GM12864 (cell line): Measurements from ENCODE around the gene WDR45B.

ENCODE experiments used
- DNase-seq: peaks from one replicate; pipeline ENCODE4 v3.0.0-alpha.2; 2011; ENCODE audit warnings: low read depth
- H3K4me3 ChIP-seq: 2 replicates; pipeline ENCODE4 v1.5.1; 2011; ENCODE audit warnings: mild to moderate bottlenecking, low read depth, low read length, control low read depth
- CTCF ChIP-seq: IDR thresholded peaks from 2 replicates; pipeline ENCODE4 v1.5.1; 2011; ENCODE audit warnings: low read depth, mild to moderate bottlenecking, moderate library complexity, low read length, control low read depth, inconsistent platforms; ENCODE audit errors: missing control alignments

The WDR45B gene

DNA sequence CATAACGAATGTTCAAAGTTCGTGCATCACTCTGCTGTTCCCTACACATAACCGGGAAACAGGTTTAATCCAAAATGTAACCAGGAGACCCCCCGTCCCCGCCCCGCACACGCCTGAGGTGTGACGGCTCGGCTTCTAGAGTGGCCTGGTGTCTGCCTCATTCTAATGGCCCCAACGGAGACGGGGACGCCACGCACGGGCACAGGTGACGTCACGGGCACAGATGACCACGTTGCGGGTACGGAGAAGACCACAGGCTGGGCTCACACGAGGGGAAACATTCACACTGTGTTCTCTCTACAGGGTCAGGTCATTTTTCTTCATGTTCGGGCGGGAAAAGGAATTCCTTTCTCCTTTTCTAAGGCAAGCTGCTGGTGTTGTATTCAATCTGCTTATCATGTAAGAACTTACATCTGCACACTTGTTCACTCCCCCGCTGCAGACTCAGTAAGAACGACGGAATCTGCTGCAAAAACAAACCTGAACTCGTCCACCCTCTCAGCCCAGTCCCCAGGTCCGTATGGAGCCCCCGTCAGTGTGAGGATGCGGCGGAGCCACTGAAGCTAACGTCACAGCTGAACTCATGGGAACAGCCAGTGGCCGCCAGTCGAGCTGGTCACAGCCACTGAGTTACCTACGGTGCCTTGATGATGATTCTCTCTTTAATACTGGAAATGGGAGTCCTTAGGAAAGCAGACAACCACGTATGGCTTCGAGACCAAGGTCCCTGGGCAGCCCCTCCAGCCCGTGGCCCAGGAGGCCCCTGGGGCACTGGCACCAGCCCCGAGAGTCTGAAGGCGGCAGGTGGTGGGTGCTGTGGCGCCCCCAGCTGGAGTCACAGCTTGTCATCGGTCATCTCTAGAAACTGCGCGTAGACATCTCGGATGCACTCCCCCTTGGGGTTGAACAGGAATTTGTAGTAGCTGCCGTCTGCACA lies 32.9 kb downstream of the WDR45B start:
- no peak for TF ChIP-seq CTCF
- H3K4me3 ChIP-seq = no peak overlapping the region
- DNase-seq = no peak

GRCh38 chr17:82614095-82614631 lies 34.1 kb downstream of the WDR45B start:
- DNase-seq = no peak
- H3K4me3 ChIP-seq = no peak overlapping the region
- TF ChIP-seq CTCF = no peak

- DNase-seq = no peak
- H3K4me3 ChIP-seq = no peak overlapping the region
- no peak for TF ChIP-seq CTCF
Measured at GRCh38 chr17:82613283-82614094, 34.8 kb downstream of the WDR45B start.

- TF ChIP-seq CTCF = no peak
- DNase-seq = no peak
- no peak overlapping the region for H3K4me3 ChIP-seq
Measured at GRCh38 chr17:82611140-82612058, 36.8 kb downstream of the WDR45B start.

DNA sequence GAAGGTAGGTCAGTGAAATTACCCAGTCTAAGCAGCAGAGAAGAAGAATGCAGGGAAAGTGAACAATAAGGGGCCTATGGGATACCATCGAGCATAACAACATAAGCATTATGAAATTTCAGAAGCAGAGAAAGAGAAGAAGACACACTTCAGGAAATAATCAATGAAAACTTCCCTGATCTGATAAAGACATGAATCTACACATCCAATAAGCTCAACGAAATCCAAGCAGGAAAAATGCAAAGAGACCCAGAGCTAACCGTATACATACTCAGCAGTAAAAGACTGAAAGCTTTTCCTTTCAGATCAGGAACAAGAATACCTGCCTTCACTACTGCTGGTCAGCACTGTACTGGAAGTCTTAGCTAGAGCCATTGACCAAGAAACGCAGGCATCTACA lies 38.6 kb downstream of the WDR45B start:
- H3K4me3 ChIP-seq = no peak overlapping the region
- TF ChIP-seq CTCF = no peak
- DNase-seq = no peak

GRCh38 chr17:82608816-82609215 lies 39.4 kb downstream of the WDR45B start:
- TF ChIP-seq CTCF = no peak
- DNase-seq = no peak
- H3K4me3 ChIP-seq = no peak overlapping the region
